Ovary (tissue), 9 donors: Measurements from ENCODE around the gene POPDC3. TPM values are rescaled to one million over a fixed set of nuclear protein-coding genes. Genes with fewer than 3 reads are reported as not detected.

Experiments used
- DNase-seq, 5 donors: peaks; one replicate each; pipeline ENCODE4 v3.0.0-alpha.2; 2019 to 2020
- H3K27ac ChIP-seq, 2 donors: fragments of 200-600 bp; one replicate each; pipeline versions ENCODE4 v1.5.1 to v1.8.0; 2019 to 2022
- H3K27me3 ChIP-seq: fragments of 200-600 bp; one replicate; pipeline ENCODE4 v1.8.0; 2022
- H3K36me3 ChIP-seq: fragments of 200-600 bp; sonication (generic); one replicate; pipeline ENCODE4 v1.5.1; 2019
- H3K4me1 ChIP-seq: one replicate; pipeline ENCODE4 v1.8.1; 2013; ENCODE audit warnings: mild to moderate bottlenecking, moderate library complexity; ENCODE audit not compliant: insufficient read depth
- H3K4me3 ChIP-seq: fragments of 200-600 bp; sonication (generic); one replicate; pipeline ENCODE4 v1.5.1; 2017
- H3K9me3 ChIP-seq, 2 donors: fragments of 200-600 bp in 1 of 2; sonication (generic) in 1 of 2; one replicate each; pipeline versions ENCODE4 v1.5.1 to v1.8.1; 2013 to 2019; ENCODE audit warnings: mild to moderate bottlenecking in 1 of 2, moderate library complexity in 1 of 2
- CTCF ChIP-seq, 3 donors: fragments of 450-650 bp in 2 of 3; fragments of 200-600 bp in 1 of 3; IDR thresholded peaks; one replicate each; pipeline versions ENCODE4 v1.5.1 to v1.8.0; 2016 to 2022; ENCODE audit warnings: antibody characterized with exemption in 3 of 3, mild to moderate bottlenecking in 1 of 3
- EP300 ChIP-seq: sonication (generic); formaldehyde crosslinking; IDR thresholded peaks from one replicate; pipeline ENCODE4 v1.6.1; 2017; ENCODE audit warnings: antibody characterized with exemption
- POLR2A ChIP-seq: fragments of 450-650 bp; IDR thresholded peaks from one replicate; pipeline ENCODE4 v1.6.1; 2017; ENCODE audit warnings: antibody characterized with exemption, mild to moderate bottlenecking, moderate library complexity
- WGBS, 3 donors: extraction: QIAGEN DNeasy Blood & Tissue Kit in 1 of 3; methylation state at CpG; one replicate each; pipeline versions ENCODE4 v1.1.5 to v1.1.7; 2013 to 2017; 5-methylcytosine and 5-hydroxymethylcytosine counted together
- intact Hi-C, 4 donors: fragments of 100-400 bp; cut with DNase I; formaldehyde crosslinking; loops; one replicate each; pipeline versions ENCODE4 v1.11.0 to v1.15.1; 2022 to 2023
- polyA plus RNA-seq, 2 donors: library from polyadenylated mRNA; stranded (reverse); fragments of 200-250 nt in 1 of 2; fragments of 350-450 nt in 1 of 2; fragmentation: Illumina TruSeq in 1 of 2; extraction: RNeasy Lipid Tissue Mini Kit (QIAGEN cat#74804) in 1 of 2; gene quantifications; one replicate each; pipeline ENCODE4 v1.2.3, GENCODE V29; 2013 to 2014
- total RNA-seq, 7 donors: library from RNA; depleted of rRNA in 2 of 7; stranded (reverse); fragments of >200 nt in 2 of 7; fragmentation: NEBNext Ultra II Directional in 3 of 7; extraction: Animal tissue kit (Norgen Biotek cat#: 25700) in 3 of 7; gene quantifications; one replicate each; pipeline versions ENCODE4 v1.1.0 to v1.2.4, GENCODE V29; 2016 to 2023
- donor health status: DM: no; HTN: no; CAD: no; lungs with moderate emphysema.
- donor health status: DM: no; HTN: no; CAD: no.
- donor health status: Bipolar disorder and iron deficiency.
- donor health status: DM: yes; HTN: yes; CAD: no.
- donor health status: DM: no; HTN: no; CAD: no.
- donor health status: DM: yes; HTN: yes; CAD: no.

POPDC3 gene
- total and polyA plus RNA-seq, 9 donors: 0.15 to 3.1 (median 0.45) TPM; not detected in 6

- DNase-seq: no peak
- TF ChIP-seq EP300 (no peak), CTCF (IDR thresholded peaks at IDR 0.05) (no peak), POLR2A (no peak)
- 51 to 64% (median 58%) methylated on average over 4 of the region's 4 CpGs for WGBS, 3 donors
- intact Hi-C loops: no loop called here
- H3K36me3 ChIP-seq: no peaks in the 10 kb centered on the region
- H3K9me3 ChIP-seq: no peaks in the 10 kb centered on the region
- H3K27ac ChIP-seq: no peak overlapping the region
- no peaks in the 10 kb centered on the region for H3K27me3 ChIP-seq
- H3K4me3 ChIP-seq: no peak overlapping the region
- no peaks in the 10 kb centered on the region for H3K4me1 ChIP-seq
Observed at GRCh38 chr6:105161421-105161820, 18.4 kb downstream of the POPDC3 start.

- no peak overlapping the region for H3K4me3 ChIP-seq
- H3K27ac ChIP-seq: no peak overlapping the region
- H3K27me3 ChIP-seq: no peaks in the 10 kb centered on the region
- H3K9me3 ChIP-seq: no peaks in the 10 kb centered on the region
- 81 to 93% (median 82%) methylated on average over 3 of the region's 3 CpGs for WGBS, 3 donors
- H3K36me3 ChIP-seq: no peaks in the 10 kb centered on the region
- no peak for DNase-seq
- TF ChIP-seq CTCF (IDR thresholded peaks at IDR 0.05) (no peak), EP300 (no peak), POLR2A (no peak)
- intact Hi-C loops: no loop called here
- no peaks in the 10 kb centered on the region for H3K4me1 ChIP-seq
Observed at GRCh38 chr6:105153676-105154075, 26.1 kb downstream of the POPDC3 start.

- intact Hi-C loops: no loop called here
- Histone ChIP-seq H3K4me3 (no peak overlapping the region), H3K27ac (no peak overlapping the region), H3K4me1 (no peaks in the 10 kb centered on the region), H3K9me3 (no peaks in the 10 kb centered on the region), H3K36me3 (no peaks in the 10 kb centered on the region), H3K27me3 (no peaks in the 10 kb centered on the region)
- DNase-seq: no peak
- TF ChIP-seq CTCF (IDR thresholded peaks at IDR 0.05) (no peak), EP300 (no peak), POLR2A (no peak)
Observed at GRCh38 chr6:105152880-105153279, 26.9 kb downstream of the POPDC3 start.

- no peak overlapping the region for H3K4me3 ChIP-seq
- no peaks in the 10 kb centered on the region for H3K4me1 ChIP-seq
- no peak for TF ChIP-seq CTCF (IDR thresholded peaks at IDR 0.05)
- no peak for TF ChIP-seq EP300
- TF ChIP-seq POLR2A: no peak
- no peaks in the 10 kb centered on the region for H3K27me3 ChIP-seq
- no peaks in the 10 kb centered on the region for H3K36me3 ChIP-seq
- no peaks in the 10 kb centered on the region for H3K9me3 ChIP-seq
- DNase-seq: no peak
- intact Hi-C loops: no loop called here
- H3K27ac ChIP-seq: no peak overlapping the region
Observed at GRCh38 chr6:105151644-105152043, 28.2 kb downstream of the POPDC3 start.

- TF ChIP-seq CTCF (IDR thresholded peaks at IDR 0.05): no peak
- no peak for TF ChIP-seq POLR2A
- TF ChIP-seq EP300: no peak
- intact Hi-C loops: no loop called here
- no peaks in the 10 kb centered on the region for H3K4me1 ChIP-seq
- H3K27ac ChIP-seq: no peak overlapping the region
- no peak overlapping the region for H3K4me3 ChIP-seq
- WGBS, 3 donors: 88 to 92% (median 89%) methylated on average over 2 of the region's 2 CpGs
- no peaks in the 10 kb centered on the region for H3K27me3 ChIP-seq
- H3K36me3 ChIP-seq: no peaks in the 10 kb centered on the region
- DNase-seq: no peak
- no peaks in the 10 kb centered on the region for H3K9me3 ChIP-seq
Observed at GRCh38 chr6:105138141-105138540, 41.7 kb downstream of the POPDC3 start.
